DND-41 (cell line): Measurements from ENCODE around the gene SPATS2.

Experiments used
- EZH2 ChIP-seq: IDR thresholded peaks from 3 replicates; pipeline ENCODE4 v1.6.1; 2012; ENCODE audit warnings: borderline replicate concordance, low read depth, mild to moderate bottlenecking, moderate library complexity, low read length, inconsistent platforms; ENCODE audit not compliant: severe bottlenecking
- TF ChIP-seq, protein P1 (sequence below): IDR thresholded peaks from 2 replicates; pipeline ENCODE4 v1.5.1; 2012; ENCODE audit warnings: borderline replicate concordance, low read length, moderate library complexity, mild to moderate bottlenecking; ENCODE audit not compliant: poor library complexity, severe bottlenecking; ENCODE audit errors: extremely low read depth

DNA sequence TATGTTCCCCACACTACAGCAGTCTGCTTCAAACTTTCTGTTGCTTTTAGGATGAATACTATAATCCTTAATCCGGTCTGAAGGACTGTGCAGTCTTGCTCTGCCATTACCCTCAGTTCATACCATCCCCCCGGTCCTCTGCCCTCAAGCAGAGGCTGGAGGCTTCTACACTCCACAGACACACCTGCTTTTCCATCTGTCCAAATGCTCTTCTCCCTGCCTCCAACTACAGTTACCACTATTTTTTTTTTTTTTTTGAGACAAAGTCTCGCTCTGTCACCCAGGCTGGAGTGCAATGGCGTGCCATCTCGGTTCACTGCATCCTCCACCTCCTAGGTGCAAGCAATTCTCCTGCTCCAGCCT lies 152.3 kb downstream of the SPATS2 start:
- TF ChIP-seq, protein P1, sequence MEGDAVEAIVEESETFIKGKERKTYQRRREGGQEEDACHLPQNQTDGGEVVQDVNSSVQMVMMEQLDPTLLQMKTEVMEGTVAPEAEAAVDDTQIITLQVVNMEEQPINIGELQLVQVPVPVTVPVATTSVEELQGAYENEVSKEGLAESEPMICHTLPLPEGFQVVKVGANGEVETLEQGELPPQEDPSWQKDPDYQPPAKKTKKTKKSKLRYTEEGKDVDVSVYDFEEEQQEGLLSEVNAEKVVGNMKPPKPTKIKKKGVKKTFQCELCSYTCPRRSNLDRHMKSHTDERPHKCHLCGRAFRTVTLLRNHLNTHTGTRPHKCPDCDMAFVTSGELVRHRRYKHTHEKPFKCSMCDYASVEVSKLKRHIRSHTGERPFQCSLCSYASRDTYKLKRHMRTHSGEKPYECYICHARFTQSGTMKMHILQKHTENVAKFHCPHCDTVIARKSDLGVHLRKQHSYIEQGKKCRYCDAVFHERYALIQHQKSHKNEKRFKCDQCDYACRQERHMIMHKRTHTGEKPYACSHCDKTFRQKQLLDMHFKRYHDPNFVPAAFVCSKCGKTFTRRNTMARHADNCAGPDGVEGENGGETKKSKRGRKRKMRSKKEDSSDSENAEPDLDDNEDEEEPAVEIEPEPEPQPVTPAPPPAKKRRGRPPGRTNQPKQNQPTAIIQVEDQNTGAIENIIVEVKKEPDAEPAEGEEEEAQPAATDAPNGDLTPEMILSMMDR, result no peak
- no peak for TF ChIP-seq EZH2
